HEK293T (cell line): Measurements from ENCODE around the gene BASP1.

Experiments
- BHLHE40 ChIP-seq: fragments of 450-650 bp; IDR thresholded peaks from 2 replicates; pipeline ENCODE4 v1.6.1; 2016; ENCODE audit warnings: mild to moderate bottlenecking, moderate library complexity, borderline replicate concordance
- FOXA1 ChIP-seq: fragments of 450-650 bp; IDR thresholded peaks from 2 replicates; pipeline ENCODE4 v1.6.1; 2016; ENCODE audit warnings: mild to moderate bottlenecking
- HDGF ChIP-seq: fragments of 450-650 bp; IDR thresholded peaks from 2 replicates; pipeline ENCODE4 v1.6.1; 2017; ENCODE audit warnings: antibody characterized with exemption, borderline replicate concordance
- LEF1 ChIP-seq: fragments of 450-650 bp; IDR thresholded peaks from 2 replicates; pipeline ENCODE4 v1.6.1; 2017; ENCODE audit warnings: mild to moderate bottlenecking, borderline replicate concordance
- PKNOX1 ChIP-seq: fragments of 450-650 bp; IDR thresholded peaks from 2 replicates; pipeline ENCODE4 v1.6.1; 2016
- SP1 ChIP-seq: fragments of 450-650 bp; IDR thresholded peaks from 2 replicates; pipeline ENCODE4 v1.6.1; 2017
- SUZ12 ChIP-seq: fragments of 450-650 bp; IDR thresholded peaks from 2 replicates; pipeline ENCODE4 v1.6.1; 2016; ENCODE audit warnings: mild to moderate bottlenecking
- TARDBP ChIP-seq: fragments of 450-650 bp; IDR thresholded peaks from 2 replicates; pipeline ENCODE4 v1.6.1; 2016

- TF ChIP-seq LEF1 (no peak), SP1 (no peak), BHLHE40 (no peak), PKNOX1 (no peak), FOXA1 (no peak), HDGF (no peak), TARDBP (no peak), SUZ12 (no peak)
Observed at GRCh38 chr5:17261075-17261474, 43.6 kb downstream of the BASP1 start.
